ENCODE data around the gene CACNA1C.

CACNA1C gene

DNA sequence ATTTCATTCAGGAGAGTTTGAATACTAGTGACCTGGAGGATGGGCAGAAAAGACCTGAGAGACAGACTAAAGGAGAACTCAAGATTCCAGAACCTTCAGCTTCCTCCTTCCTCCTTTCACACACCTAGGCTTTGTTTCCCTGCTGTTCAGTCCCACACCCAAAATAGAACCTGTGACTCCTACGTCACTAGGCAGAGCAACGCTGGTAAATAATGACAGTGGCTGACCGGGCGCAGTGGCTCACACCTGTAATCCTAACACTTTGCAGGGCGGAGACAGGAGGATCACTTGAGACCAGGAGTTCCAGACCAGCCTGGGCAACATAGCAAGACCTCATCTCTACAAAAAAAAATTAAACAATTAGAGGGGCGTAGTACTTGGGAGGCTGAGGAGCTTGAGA lies 575.6 kb downstream of the CACNA1C start:
- no peak overlapping the region for H3K4me3 ChIP-seq (ENCODE audit: low read depth, low read length)
- TF ChIP-seq, protein P1, sequence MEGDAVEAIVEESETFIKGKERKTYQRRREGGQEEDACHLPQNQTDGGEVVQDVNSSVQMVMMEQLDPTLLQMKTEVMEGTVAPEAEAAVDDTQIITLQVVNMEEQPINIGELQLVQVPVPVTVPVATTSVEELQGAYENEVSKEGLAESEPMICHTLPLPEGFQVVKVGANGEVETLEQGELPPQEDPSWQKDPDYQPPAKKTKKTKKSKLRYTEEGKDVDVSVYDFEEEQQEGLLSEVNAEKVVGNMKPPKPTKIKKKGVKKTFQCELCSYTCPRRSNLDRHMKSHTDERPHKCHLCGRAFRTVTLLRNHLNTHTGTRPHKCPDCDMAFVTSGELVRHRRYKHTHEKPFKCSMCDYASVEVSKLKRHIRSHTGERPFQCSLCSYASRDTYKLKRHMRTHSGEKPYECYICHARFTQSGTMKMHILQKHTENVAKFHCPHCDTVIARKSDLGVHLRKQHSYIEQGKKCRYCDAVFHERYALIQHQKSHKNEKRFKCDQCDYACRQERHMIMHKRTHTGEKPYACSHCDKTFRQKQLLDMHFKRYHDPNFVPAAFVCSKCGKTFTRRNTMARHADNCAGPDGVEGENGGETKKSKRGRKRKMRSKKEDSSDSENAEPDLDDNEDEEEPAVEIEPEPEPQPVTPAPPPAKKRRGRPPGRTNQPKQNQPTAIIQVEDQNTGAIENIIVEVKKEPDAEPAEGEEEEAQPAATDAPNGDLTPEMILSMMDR (conservative IDR thresholded peaks at IDR 0.05; ENCODE audit: low read depth, low read length), result no peak
- DNase-seq (ENCODE audit: low read depth), result no peak

DNA sequence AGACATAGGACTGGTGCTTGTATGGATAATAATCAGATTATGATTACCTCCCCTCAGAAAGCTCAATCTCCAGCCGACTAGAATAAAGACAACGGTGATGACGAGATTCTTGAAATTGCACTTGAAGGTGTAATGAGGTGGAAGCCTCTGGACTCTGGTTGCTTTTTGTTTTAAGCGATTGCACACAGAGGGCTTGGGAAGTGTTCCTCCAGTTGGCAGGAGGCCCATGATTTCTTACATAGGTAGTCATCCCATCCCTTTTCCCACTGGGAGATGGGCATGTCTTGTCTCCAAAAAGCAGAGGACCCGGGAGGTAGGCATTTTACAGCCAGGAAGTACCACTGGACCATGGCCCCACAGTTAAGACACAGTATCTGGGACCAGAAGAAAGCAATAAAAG lies 576.3 kb downstream of the CACNA1C start:
- no peak overlapping the region for H3K4me3 ChIP-seq (ENCODE audit: low read depth, low read length)
- no peak for DNase-seq (ENCODE audit: low read depth)
- TF ChIP-seq, protein P1 (conservative IDR thresholded peaks at IDR 0.05; ENCODE audit: low read depth, low read length), result no peak

DNA sequence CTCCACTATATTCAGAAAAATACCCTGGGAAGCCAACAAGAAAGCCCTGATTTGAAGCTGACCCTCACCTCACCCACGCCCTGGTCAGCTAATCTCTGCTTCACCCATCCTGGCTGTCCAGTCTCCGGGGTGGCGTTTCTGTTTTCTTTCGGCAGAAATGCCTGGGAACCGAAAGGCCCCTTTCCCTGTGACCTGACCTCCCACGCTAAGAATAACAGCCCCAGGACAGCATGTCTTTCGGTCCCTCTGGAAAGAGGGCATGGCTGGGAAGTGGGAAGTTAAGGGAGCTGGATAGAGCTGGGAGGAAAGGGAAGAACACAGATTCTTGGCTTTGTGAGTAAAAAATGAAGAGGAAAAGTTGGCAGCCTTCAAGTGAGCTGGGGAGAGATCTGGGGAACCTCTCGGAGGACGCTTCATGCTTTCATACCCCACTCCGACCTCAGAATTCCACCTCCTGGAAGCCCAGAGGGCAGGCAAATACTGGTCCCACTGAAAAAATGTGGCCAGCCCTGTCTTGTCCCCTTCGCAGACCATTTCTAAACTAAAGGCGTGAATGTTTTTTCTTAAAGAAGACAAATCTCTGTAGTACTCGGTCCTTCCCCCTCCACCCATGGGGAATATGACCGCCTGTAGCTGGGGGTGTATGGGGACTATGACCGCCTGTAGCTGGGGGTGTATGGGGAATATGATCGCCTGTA lies 579.0 kb downstream of the CACNA1C start:
- no peak for DNase-seq (ENCODE audit: low read depth)
- TF ChIP-seq, protein P1 (conservative IDR thresholded peaks at IDR 0.05; ENCODE audit: low read depth, low read length), result no peak
- H3K4me3 ChIP-seq (ENCODE audit: low read depth, low read length), result no peak overlapping the region

DNA sequence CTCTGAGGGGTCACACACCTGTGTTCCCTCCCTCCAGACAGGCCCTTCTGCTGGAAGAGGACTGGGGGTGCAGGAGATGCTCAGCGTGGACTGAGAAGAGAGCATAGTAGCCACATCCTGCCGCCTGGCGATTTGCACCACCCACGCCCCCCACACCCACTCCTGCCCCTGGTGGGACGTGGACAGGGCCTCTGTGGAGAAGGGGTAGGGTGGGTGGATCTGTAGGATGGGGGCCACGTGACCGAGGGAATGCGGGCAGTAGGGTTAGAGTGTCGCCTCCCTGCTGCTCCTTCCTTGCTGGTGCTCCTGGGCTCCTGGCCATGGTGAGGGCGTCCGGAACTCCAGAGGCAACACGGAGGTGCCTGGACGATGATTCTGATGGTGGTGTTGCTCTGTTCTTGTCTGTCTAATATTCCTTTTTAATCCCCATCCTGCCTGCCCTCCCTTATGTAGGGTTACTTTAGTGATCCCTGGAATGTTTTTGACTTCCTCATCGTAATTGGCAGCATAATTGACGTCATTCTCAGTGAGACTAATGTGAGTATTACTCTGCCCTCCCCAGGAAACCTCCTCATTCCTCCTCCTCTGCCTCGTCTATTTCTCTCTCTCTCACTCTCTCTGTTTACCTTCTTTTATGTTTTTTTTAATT lies 580.5 kb downstream of the CACNA1C start:
- DNase-seq (ENCODE audit: low read depth), result no peak
- TF ChIP-seq, protein P1 (conservative IDR thresholded peaks at IDR 0.05; ENCODE audit: low read depth, low read length), result no peak
- no peak overlapping the region for H3K4me3 ChIP-seq (ENCODE audit: low read depth, low read length)

DNA sequence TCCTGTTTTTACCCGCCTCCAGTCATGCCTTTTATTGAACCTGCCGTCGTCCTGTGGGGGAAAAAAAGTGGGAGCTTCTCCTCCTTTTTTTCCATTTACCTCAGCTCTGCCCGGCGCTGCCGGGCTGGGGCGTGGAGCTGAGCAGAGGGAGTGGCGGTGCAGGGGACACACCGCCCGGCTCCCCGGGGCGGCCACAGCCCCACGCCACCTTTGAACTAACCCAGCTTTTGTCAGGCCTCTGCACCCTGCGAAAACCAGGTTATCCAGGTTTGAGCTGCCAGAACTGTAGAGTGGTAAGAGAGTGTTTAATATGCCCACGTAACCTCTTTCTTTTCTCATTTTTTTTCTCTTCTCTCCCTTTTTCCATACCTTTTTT lies 581.0 kb downstream of the CACNA1C start:
- H3K4me3 ChIP-seq (ENCODE audit: low read depth, low read length), result no peak overlapping the region
- DNase-seq (ENCODE audit: low read depth), result no peak
- TF ChIP-seq, protein P1 (conservative IDR thresholded peaks at IDR 0.05; ENCODE audit: low read depth, low read length), result no peak

DNA sequence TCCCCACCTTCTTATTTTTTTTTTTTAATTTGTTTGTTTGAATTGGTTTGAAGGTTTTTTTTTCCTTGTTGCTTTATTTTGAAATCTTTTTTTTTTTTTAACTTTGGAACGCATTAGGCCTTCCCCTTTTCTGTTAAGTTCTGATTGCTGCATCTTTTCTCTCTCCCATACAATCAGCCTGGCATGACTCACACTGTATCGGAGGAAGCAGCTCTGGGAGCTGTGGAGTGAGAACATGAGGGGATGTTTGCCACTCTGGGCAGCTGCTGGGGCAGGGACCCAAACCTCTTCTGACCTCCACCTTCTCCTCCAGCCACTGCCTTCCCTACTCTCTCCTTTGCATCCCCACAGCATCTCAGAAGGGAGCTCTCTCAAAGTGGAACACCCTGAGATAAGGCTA lies 581.7 kb downstream of the CACNA1C start:
- no peak overlapping the region for H3K4me3 ChIP-seq (ENCODE audit: low read depth, low read length)
- no peak for DNase-seq (ENCODE audit: low read depth)
- TF ChIP-seq, protein P1 (conservative IDR thresholded peaks at IDR 0.05; ENCODE audit: low read depth, low read length), result no peak

Measured in choroid plexus epithelial cell (primary cell).